Pancreas (tissue), 10 donors: ENCODE measurements around the gene CNPY1. TPM values are rescaled to one million over a fixed set of nuclear protein-coding genes. Genes with fewer than 3 reads are reported as not detected.

ENCODE experiments used
- ATAC-seq, 4 donors: fragments of 200-7000 bp; cut with Tn5 transposase; one replicate each; pipeline versions ENCODE4 v1.8.0 to v1.9.1; 2020; ENCODE audit warnings: mild to moderate bottlenecking in 4 of 4, moderate library complexity in 4 of 4
- DNase-seq, 6 donors: peaks; one replicate each; pipeline ENCODE4 v3.0.0-alpha.2; 2020
- FAIRE-seq: peaks from 2 replicates; lab custom pipeline; 2012; peaks lifted over from hg19 to GRCh38; lab: Jason Lieb, UNC
- H3K27ac ChIP-seq, 4 donors: fragments of 200-600 bp; sonication (generic); 1 replicate in 3 of 4; 2 replicates in 1 of 4; pipeline versions ENCODE4 v1.5.0 to v1.8.0; 2020
- H3K27me3 ChIP-seq, 4 donors: fragments of 200-600 bp; one replicate each; pipeline ENCODE4 v1.8.0; 2021
- H3K36me3 ChIP-seq, 3 donors: fragments of 200-600 bp; sonication (generic) in 1 of 3; one replicate each; pipeline versions ENCODE4 v1.5.0 to v1.8.0; 2020 to 2021
- H3K4me1 ChIP-seq, 3 donors: fragments of 200-600 bp; one replicate each; pipeline ENCODE4 v1.8.0; 2021
- H3K4me3 ChIP-seq, 4 donors: fragments of 200-600 bp; sonication (generic) in 2 of 4; one replicate each; pipeline versions ENCODE4 v1.5.0 to v1.8.0; 2020 to 2021
- H3K9me3 ChIP-seq, 4 donors: fragments of 200-600 bp; one replicate each; pipeline ENCODE4 v1.8.0; 2021
- WGBS, 2 donors: extraction: QIAGEN DNeasy Blood & Tissue Kit; methylation state at CpG; one replicate each; pipeline ENCODE4 v1.1.7; 2013; 5-methylcytosine and 5-hydroxymethylcytosine counted together
- intact Hi-C, 3 donors: fragments of 100-400 bp; cut with DNase I; formaldehyde crosslinking; loops; one replicate each; pipeline versions ENCODE4 v1.11.1 to v1.14.2; 2022
- polyA plus RNA-seq, 2 donors: library from polyadenylated mRNA; stranded (reverse); fragments of 200-250 nt; gene quantifications; one replicate each; pipeline ENCODE4 v1.2.3, GENCODE V29; 2013
- total RNA-seq, 6 donors: library from RNA; stranded (reverse); fragmentation: NEBNext Ultra II Directional in 4 of 6; extraction: Animal tissue kit (Norgen Biotek cat#: 25700) in 4 of 6; gene quantifications; one replicate each; pipeline versions ENCODE4 v1.2.1 to v1.2.4, GENCODE V29; 2021 to 2023
- TF ChIP-seq, protein P1 (sequence below), 4 donors: fragments of 200-600 bp; sonication (generic) in 3 of 4; IDR thresholded peaks; one replicate each; pipeline versions ENCODE4 v1.5.0 to v1.8.0; 2021; ENCODE audit warnings: antibody characterized with exemption in 4 of 4
- donor health status: healthy with polysubstance abuse.
- donor health status: DM: no; HTN: no; CAD: no; lungs with moderate emphysema.
- donor health status: DM: no; HTN: no; CAD: no.
- donor health status: control.
- donor health status: control.
- donor health status: Bipolar disorder and iron deficiency.
- donor health status: DM: yes; HTN: yes; CAD: no.
- donor health status: DM: no; HTN: no; CAD: no.
- donor health status: DM: no; HTN: no; CAD: no.
- donor health status: DM: yes; HTN: yes; CAD: no.

Gene CNPY1
- total and polyA plus RNA-seq, 8 donors, result not detected

DNA sequence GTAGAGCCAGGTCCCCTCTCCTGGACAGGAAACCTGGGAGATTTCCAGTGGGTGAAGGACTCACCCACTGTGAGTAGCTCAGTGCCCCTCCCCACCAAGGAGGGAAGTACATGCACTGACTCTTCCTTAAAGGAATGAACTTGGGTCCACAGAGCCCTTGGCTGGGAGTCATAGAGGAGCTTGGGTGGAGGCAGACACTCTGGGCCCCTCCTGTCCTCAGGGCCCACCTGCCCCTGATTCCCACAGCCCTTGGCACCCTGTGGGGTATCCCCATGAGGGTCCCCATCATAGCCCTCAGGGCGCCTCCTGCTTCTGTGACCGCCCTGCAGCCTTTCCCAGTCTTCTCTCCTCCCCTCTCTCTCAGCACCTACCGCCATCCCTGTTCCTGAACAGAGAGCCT lies 84.7 kb downstream of the CNPY1 start:
- intact Hi-C loops, result no loop called here
- ATAC-seq, result no peak
- Histone ChIP-seq H3K36me3 (no peaks in the 10 kb centered on the region), H3K27me3 (peaks cover 0 to 73% (median 13%) of the 10 kb centered on the region in 4 donors), H3K4me3 (no peak overlapping the region), H3K9me3 (no peaks in the 10 kb centered on the region), H3K4me1 (peaks cover 0 to 6% (median 0%) of the 10 kb centered on the region in 3 donors), H3K27ac (no peak overlapping the region)
- TF ChIP-seq, protein P1, sequence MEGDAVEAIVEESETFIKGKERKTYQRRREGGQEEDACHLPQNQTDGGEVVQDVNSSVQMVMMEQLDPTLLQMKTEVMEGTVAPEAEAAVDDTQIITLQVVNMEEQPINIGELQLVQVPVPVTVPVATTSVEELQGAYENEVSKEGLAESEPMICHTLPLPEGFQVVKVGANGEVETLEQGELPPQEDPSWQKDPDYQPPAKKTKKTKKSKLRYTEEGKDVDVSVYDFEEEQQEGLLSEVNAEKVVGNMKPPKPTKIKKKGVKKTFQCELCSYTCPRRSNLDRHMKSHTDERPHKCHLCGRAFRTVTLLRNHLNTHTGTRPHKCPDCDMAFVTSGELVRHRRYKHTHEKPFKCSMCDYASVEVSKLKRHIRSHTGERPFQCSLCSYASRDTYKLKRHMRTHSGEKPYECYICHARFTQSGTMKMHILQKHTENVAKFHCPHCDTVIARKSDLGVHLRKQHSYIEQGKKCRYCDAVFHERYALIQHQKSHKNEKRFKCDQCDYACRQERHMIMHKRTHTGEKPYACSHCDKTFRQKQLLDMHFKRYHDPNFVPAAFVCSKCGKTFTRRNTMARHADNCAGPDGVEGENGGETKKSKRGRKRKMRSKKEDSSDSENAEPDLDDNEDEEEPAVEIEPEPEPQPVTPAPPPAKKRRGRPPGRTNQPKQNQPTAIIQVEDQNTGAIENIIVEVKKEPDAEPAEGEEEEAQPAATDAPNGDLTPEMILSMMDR (IDR thresholded peaks at IDR 0.05), result no peak
- no peak for DNase-seq
- WGBS, 2 donors, result 68 to 71% methylated on average over 3 of the region's 3 CpGs
- no peak for FAIRE-seq

- Histone ChIP-seq H3K4me1 (peaks cover 0 to 6% (median 0%) of the 10 kb centered on the region in 3 donors), H3K27me3 (peaks cover 4 to 69% (median 13%) of the 10 kb centered on the region in 4 donors), H3K9me3 (no peaks in the 10 kb centered on the region), H3K4me3 (no peak overlapping the region), H3K36me3 (no peaks in the 10 kb centered on the region), H3K27ac (no peak overlapping the region)
- TF ChIP-seq, protein P1 (IDR thresholded peaks at IDR 0.05), result no peak
- no peak for ATAC-seq
- no peak for DNase-seq
- FAIRE-seq, result no peak
- intact Hi-C loops, result no loop called here
- 48 to 55% methylated on average over 8 of the region's 8 CpGs for WGBS, 2 donors
Observed at GRCh38 chr7:155460926-155461613, 85.3 kb downstream of the CNPY1 start.

GRCh38 chr7:155459700-155460461 lies 86.5 kb downstream of the CNPY1 start:
- H3K27ac ChIP-seq, result no peak overlapping the region
- TF ChIP-seq, protein P1 (IDR thresholded peaks at IDR 0.05), result no peak
- DNase-seq (no peak), ATAC-seq (no peak), FAIRE-seq (no peak)
- H3K9me3 ChIP-seq, result no peaks in the 10 kb centered on the region
- H3K4me3 ChIP-seq, result no peak overlapping the region
- peaks cover 0 to 6% (median 0%) of the 10 kb centered on the region in 3 donors for H3K4me1 ChIP-seq
- peaks cover 9 to 71% (median 14%) of the 10 kb centered on the region in 4 donors for H3K27me3 ChIP-seq
- no peaks in the 10 kb centered on the region for H3K36me3 ChIP-seq
- intact Hi-C loops, result no loop called here
- 34 to 35% methylated on average over 34 of the region's 34 CpGs for WGBS, 2 donors

DNA sequence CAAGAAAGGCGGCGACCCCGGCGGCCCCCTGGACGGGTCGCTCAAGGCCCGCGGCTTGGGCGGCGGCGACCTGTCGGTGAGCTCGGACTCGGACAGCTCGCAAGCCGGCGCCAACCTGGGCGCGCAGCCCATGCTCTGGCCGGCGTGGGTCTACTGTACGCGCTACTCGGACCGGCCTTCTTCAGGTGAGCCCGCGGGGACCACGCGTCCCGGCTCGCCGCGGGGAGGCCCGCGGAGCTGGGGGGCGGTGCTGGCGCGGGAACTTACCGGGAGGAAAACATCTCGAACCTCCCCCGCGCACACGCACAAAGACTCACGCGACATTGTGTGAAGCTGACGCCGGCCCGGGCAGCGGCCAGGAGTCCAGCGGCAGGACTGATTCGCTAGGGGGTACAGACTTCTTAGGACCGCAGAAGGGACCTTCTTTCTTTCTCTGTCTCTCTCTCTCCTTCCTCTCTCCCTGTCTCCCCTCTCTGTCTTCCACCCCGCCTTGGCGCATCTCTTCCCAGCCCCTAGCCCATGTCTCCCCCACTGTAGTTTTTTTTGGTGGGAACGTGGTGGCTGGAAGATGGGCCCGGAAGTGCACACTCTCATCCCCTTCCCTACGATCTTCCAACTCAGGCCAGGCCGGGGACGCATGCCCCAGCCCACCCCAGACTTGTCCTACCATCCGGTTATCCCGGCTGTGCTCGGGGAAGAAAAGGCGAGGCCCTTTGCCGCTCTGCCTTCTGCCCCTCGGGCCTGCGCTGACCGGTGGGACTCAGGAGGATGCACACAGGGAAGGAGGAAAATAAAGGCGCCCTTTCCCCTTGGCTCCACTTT lies 87.3 kb downstream of the CNPY1 start:
- peak in 2 of 4 donors; percentile 2 to 6 for ATAC-seq
- Histone ChIP-seq H3K36me3 (no peaks in the 10 kb centered on the region), H3K27ac (no peak overlapping the region), H3K9me3 (no peaks in the 10 kb centered on the region), H3K27me3 (peaks cover 9 to 75% (median 17%) of the 10 kb centered on the region in 4 donors), H3K4me1 (peaks cover 0 to 12% (median 0%) of the 10 kb centered on the region in 3 donors), H3K4me3 (peak overlapping the region in 2 of 4 donors; percentile 38 to 42)
- WGBS, 2 donors, result 7 to 9% methylated on average over 55 to 68 of the region's 68 CpGs
- TF ChIP-seq, protein P1 (IDR thresholded peaks at IDR 0.05), result no peak
- no peak for FAIRE-seq
- intact Hi-C loops, result no loop called here
- peak in 1 of 6 donors; percentile 73 for DNase-seq
